ENCODE measurements around the gene ZNF770.

Gene ZNF770, protein sequence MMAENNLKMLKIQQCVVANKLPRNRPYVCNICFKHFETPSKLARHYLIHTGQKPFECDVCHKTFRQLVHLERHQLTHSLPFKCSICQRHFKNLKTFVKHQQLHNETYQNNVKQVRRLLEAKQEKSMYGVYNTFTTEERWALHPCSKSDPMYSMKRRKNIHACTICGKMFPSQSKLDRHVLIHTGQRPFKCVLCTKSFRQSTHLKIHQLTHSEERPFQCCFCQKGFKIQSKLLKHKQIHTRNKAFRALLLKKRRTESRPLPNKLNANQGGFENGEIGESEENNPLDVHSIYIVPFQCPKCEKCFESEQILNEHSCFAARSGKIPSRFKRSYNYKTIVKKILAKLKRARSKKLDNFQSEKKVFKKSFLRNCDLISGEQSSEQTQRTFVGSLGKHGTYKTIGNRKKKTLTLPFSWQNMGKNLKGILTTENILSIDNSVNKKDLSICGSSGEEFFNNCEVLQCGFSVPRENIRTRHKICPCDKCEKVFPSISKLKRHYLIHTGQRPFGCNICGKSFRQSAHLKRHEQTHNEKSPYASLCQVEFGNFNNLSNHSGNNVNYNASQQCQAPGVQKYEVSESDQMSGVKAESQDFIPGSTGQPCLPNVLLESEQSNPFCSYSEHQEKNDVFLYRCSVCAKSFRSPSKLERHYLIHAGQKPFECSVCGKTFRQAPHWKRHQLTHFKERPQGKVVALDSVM

GRCh38 chr15:34988027-34988902 is at the start of gene ZNF770:
ZNF770 (minus strand) TSS chr15:34988287; CDS start chr15:34983434, 4,853 bp downstream.
- peak; percentile 82 for DNase-seq
- H3K36me3 Mint-ChIP-seq: peaks cover 2 to 10% of the 10 kb centered on the region in 2 donors

DNA sequence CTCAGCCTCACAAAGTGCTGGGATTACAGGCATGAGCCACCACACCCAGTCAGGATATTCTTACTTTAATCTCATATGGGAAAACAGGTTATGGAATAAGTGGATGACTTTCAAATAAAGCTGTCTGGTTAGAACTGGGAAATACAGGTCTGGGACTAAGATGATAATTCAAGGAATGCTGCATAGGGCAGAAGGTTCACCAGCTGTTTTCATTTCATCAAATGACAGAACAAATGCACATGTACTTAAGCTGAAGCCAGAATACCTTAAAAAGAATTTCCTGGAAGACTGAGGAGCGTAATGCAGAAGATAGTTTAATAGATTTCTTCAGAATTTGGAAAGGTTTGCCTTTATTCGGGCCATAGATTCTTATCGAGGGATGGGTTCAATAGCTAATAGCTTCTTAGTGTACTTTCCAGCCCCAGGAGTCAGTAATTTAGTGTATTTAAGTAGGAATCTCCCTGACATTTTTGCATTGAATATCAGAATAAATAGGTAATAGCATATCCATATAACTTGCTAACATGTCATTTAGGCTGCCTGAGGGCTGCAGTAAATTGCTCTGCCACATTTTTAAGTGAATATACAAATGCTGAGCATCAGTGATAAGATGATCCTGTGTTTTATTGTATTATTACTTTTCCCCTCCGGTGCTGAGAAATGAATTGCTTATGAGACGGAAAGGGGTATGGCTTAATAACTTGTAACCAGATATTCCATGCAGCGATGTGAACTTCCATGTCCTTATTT is 40.3 kb upstream of the ZNF770 start:
- peaks cover 0 to 4% of the 10 kb centered on the region in 2 donors for H3K27me3 Mint-ChIP-seq
- H3K27ac Mint-ChIP-seq: no peak overlapping the region
- no peaks in the 10 kb centered on the region for H3K4me1 Mint-ChIP-seq
- H3K9me3 Mint-ChIP-seq: no peaks in the 10 kb centered on the region
- H3K36me3 Mint-ChIP-seq: no peaks in the 10 kb centered on the region
- DNase-seq (no peak), ATAC-seq (replicated peaks) (no peak)
- H3K4me3 Mint-ChIP-seq: no peak overlapping the region

More at GRCh38 chr15:34988027-34988902, at the start of gene ZNF770:
- H3K9me3 Mint-ChIP-seq: no peaks in the 10 kb centered on the region
- peaks cover 3 to 6% of the 10 kb centered on the region in 2 donors for H3K27me3 Mint-ChIP-seq
- peak within 1 kb of the TSS; percentile 97 to 98 for H3K4me3 Mint-ChIP-seq
- peak within 1 kb of the TSS; percentile 100 for H3K27ac Mint-ChIP-seq
- peaks cover 10 to 15% of the 10 kb centered on the region in 2 donors for H3K4me1 Mint-ChIP-seq
- peak; percentile 83 to 84 for ATAC-seq (replicated peaks)

DNA sequence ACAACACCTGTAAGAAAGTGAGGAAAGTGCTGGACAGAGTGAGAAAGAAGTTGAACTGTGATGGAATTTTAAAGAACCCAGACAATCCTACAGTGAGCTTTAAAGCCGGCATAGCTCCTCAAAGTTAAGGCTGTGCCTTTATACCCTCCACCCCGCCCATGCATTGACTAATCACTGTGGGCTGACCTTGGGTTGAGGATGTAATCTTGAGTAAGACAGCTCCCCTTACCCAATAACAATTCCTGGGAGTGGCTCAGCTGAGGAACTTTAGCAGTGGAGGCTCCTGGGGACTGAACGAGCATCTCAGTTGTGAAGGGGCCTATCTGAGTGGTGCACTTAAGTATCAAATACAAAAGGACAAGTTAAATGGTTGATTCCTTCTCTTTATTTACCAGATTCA is 35.7 kb upstream of the ZNF770 start:
- DNase-seq (no peak), ATAC-seq (replicated peaks) (no peak)
- Mint-ChIP-seq H3K4me1 (peaks cover 0 to 3% of the 10 kb centered on the region in 2 donors), H3K36me3 (no peaks in the 10 kb centered on the region), H3K4me3 (no peak overlapping the region), H3K27me3 (peaks cover 6 to 16% of the 10 kb centered on the region in 2 donors), H3K9me3 (no peaks in the 10 kb centered on the region), H3K27ac (no peak overlapping the region)

DNA sequence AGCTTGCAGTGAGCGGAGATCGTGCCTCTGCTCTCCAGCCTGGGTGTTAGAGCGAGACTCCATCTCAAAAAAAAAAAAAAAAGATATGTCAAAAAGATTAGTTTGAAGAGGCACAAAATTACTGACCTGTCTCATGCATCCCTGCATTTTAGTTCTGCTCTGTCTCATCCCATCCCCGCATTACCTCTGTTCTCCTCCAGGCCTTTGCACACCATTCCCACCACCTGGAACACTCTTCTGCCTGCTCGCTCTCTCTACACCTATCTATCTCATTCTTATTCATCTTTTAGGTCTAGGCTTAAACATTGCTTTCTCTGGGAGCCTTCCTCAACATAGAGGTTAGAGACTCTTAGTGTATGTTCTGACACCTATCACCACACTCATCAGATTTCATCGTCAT is 32.9 kb upstream of the ZNF770 start:
- Mint-ChIP-seq H3K4me3 (no peak overlapping the region), H3K27me3 (peaks cover 6 to 16% of the 10 kb centered on the region in 2 donors), H3K36me3 (no peaks in the 10 kb centered on the region), H3K9me3 (no peaks in the 10 kb centered on the region), H3K4me1 (peaks cover 0 to 3% of the 10 kb centered on the region in 2 donors), H3K27ac (no peak overlapping the region)
- DNase-seq: no peak
- no peak for ATAC-seq (replicated peaks)

DNA sequence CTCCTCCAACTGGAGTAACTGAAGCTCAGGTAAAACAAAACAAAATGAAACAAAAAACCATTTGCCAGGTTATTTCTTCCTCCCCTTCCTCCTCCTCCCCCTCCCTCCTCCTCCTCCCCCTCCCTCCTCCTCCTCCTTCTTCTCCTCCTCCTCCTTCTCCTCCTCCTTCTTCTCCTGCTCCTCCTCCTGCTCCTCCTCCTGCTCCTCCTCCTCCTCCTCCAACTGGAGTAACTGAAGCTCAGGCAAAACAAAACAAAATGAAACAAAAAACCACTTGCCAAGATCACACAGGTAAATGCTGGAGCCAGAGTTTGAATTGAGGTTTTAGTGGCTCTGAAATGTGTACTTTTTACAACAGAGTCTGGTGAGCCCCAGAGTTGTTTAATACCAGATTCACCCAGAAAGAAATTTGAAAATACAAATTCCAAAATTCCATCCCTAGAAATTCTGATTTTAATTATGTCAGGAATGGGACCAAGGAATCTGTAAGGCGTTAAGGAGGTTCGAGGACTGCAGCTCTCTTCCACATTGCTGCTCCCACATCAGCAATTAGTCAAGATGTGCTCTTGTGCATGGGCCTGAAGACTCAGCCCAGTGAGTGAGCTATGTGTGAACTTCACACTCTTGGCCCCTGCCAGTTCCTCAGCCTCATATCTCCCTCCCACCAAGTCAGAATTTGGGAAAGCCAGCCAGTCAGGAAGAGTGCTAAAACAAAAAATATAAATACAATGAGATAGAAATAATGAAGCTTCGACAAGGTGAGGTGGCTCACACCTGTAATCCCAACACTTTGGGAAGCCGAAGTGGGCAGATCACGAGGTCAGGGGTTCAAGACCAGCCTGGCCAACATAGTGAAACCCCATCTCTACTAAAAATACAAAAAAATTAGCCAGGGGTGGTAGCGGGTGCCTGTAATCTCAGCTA is 31.6 kb upstream of the ZNF770 start:
- Mint-ChIP-seq H3K27ac (no peak overlapping the region), H3K27me3 (peaks cover 12 to 16% of the 10 kb centered on the region in 2 donors), H3K4me1 (peaks cover 0 to 3% of the 10 kb centered on the region in 2 donors), H3K4me3 (no peak overlapping the region), H3K36me3 (no peaks in the 10 kb centered on the region), H3K9me3 (no peaks in the 10 kb centered on the region)
- DNase-seq (no peak), ATAC-seq (replicated peaks) (no peak)

- Mint-ChIP-seq H3K4me1 (peaks cover 0 to 11% of the 10 kb centered on the region in 2 donors), H3K27ac (no peak overlapping the region), H3K36me3 (no peaks in the 10 kb centered on the region), H3K4me3 (no peak overlapping the region), H3K9me3 (no peaks in the 10 kb centered on the region), H3K27me3 (peaks cover 4 to 12% of the 10 kb centered on the region in 2 donors)
- ATAC-seq (replicated peaks): no peak
- no peak for DNase-seq
These were observed 26.2 kb upstream of the ZNF770 start for GRCh38 chr15:35014241-35014640.

GRCh38 chr15:35013370-35013769 is 25.3 kb upstream of the ZNF770 start:
- Mint-ChIP-seq H3K4me1 (peaks cover 0 to 11% of the 10 kb centered on the region in 2 donors), H3K9me3 (no peaks in the 10 kb centered on the region), H3K27me3 (peaks cover 4 to 12% of the 10 kb centered on the region in 2 donors), H3K4me3 (no peak overlapping the region), H3K36me3 (no peaks in the 10 kb centered on the region), H3K27ac (no peak overlapping the region)
- DNase-seq: peak; percentile 3
- peak; percentile 86 to 94 for ATAC-seq (replicated peaks)

GRCh38 chr15:35007397-35007796 is 19.3 kb upstream of the ZNF770 start:
- ATAC-seq (replicated peaks) (no peak), DNase-seq (no peak)
- no peaks in the 10 kb centered on the region for H3K9me3 Mint-ChIP-seq
- H3K4me3 Mint-ChIP-seq: no peak overlapping the region
- H3K36me3 Mint-ChIP-seq: no peaks in the 10 kb centered on the region
- H3K27ac Mint-ChIP-seq: no peak overlapping the region
- H3K27me3 Mint-ChIP-seq: no peaks in the 10 kb centered on the region
- H3K4me1 Mint-ChIP-seq: peaks cover 0 to 2% of the 10 kb centered on the region in 2 donors

DNA sequence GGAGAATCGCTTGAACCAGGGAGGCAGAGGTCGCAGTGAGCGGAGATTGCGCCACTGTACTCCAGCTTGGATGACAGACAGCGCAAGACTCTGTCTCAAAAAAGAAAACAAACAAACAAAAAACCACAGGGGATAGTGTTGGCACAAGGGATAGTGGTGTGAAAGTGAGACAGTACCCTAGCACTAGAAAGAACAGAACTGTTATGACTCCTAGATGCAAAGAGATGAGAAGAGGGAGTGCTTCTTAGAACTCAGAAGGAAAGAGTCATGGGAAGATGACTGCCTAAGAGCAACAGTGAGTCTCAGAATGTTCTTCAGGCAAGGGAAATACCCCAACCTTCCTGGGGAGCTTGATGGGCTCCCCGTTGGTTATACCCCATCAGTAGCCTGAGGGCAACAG is 17.8 kb upstream of the ZNF770 start:
- no peaks in the 10 kb centered on the region for H3K27me3 Mint-ChIP-seq

GRCh38 chr15:35003928-35004327 is 15.8 kb upstream of the ZNF770 start:
- peaks cover 0 to 3% of the 10 kb centered on the region in 2 donors for H3K27me3 Mint-ChIP-seq
- no peak overlapping the region for H3K4me3 Mint-ChIP-seq
- DNase-seq: no peak
- H3K27ac Mint-ChIP-seq: no peak overlapping the region
- no peaks in the 10 kb centered on the region for H3K9me3 Mint-ChIP-seq
- no peaks in the 10 kb centered on the region for H3K36me3 Mint-ChIP-seq
- no peak for ATAC-seq (replicated peaks)
- peaks cover 0 to 2% of the 10 kb centered on the region in 2 donors for H3K4me1 Mint-ChIP-seq

More for the DNA sequence above, 17.8 kb upstream of the ZNF770 start:
- no peak overlapping the region for H3K27ac Mint-ChIP-seq
- no peaks in the 10 kb centered on the region for H3K9me3 Mint-ChIP-seq
- peak in 1 of 2 donors; percentile 38 for ATAC-seq (replicated peaks)
- no peaks in the 10 kb centered on the region for H3K36me3 Mint-ChIP-seq
- DNase-seq: no peak
- no peak overlapping the region for H3K4me3 Mint-ChIP-seq
- peaks cover 0 to 2% of the 10 kb centered on the region in 2 donors for H3K4me1 Mint-ChIP-seq

GRCh38 chr15:35000511-35000910 is 12.4 kb upstream of the ZNF770 start:
- H3K27ac Mint-ChIP-seq: no peak overlapping the region
- H3K9me3 Mint-ChIP-seq: no peaks in the 10 kb centered on the region
- no peaks in the 10 kb centered on the region for H3K4me1 Mint-ChIP-seq
- H3K27me3 Mint-ChIP-seq: peaks cover 10 to 12% of the 10 kb centered on the region in 2 donors
- no peak for DNase-seq
- no peaks in the 10 kb centered on the region for H3K36me3 Mint-ChIP-seq
- no peak for ATAC-seq (replicated peaks)
- no peak overlapping the region for H3K4me3 Mint-ChIP-seq

DNA sequence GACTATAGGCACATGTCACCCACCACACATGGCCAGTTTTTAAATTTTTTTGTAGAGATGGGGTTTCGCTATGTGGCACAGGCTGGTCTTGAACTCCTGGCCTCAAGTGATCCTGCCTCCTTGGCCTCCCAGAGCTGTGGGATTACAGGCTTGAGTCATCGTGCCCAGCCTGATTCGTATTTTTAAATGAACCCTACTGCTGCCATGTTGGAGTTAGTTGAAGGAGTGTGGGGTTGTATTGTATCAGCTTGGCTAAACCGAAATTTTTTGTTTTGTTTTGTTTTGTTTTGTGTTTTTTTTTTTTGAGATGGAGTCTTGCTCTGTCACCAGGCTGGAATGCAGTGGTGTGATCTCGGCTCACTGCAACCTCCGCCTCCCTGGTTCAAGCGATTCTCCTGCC is 11.8 kb upstream of the ZNF770 start:
- H3K4me1 Mint-ChIP-seq: no peaks in the 10 kb centered on the region
- H3K27me3 Mint-ChIP-seq: peaks cover 13 to 18% of the 10 kb centered on the region in 2 donors
- H3K36me3 Mint-ChIP-seq: no peaks in the 10 kb centered on the region
- no peak for DNase-seq
- no peak for ATAC-seq (replicated peaks)
- H3K4me3 Mint-ChIP-seq: no peak overlapping the region
- H3K27ac Mint-ChIP-seq: no peak overlapping the region
- no peaks in the 10 kb centered on the region for H3K9me3 Mint-ChIP-seq

GRCh38 chr15:34994925-34995324 is 6.8 kb upstream of the ZNF770 start:
- Mint-ChIP-seq H3K4me3 (no peak overlapping the region), H3K4me1 (peaks cover 0 to 7% of the 10 kb centered on the region in 2 donors), H3K27ac (no peak overlapping the region), H3K27me3 (peaks cover 16 to 27% of the 10 kb centered on the region in 2 donors), H3K9me3 (no peaks in the 10 kb centered on the region), H3K36me3 (no peaks in the 10 kb centered on the region)
- ATAC-seq (replicated peaks) (no peak), DNase-seq (no peak)

Data from stimulated activated naive B cell treated with anti-CD40 and anti-IgM and Interleukin-4, amounts not matched to agents 10 μg/mL and 1 μg/mL and 100 μg/mL, for 72 hours (primary cell).